Embryonic facial prominence (tissue), 1 donor: ENCODE measurements around the gene RBCK1.
"Not testable (repeated sequence)": the region's sequence is repeated elsewhere in the genome, so short reads cannot be mapped to it uniquely, and the experiment has no call there.

Source experiments
- DNase-seq: peaks from one replicate; pipeline ENCODE4 v3.0.0-alpha.2; 2016; ENCODE audit errors: extremely low spot score

Gene RBCK1

DNA sequence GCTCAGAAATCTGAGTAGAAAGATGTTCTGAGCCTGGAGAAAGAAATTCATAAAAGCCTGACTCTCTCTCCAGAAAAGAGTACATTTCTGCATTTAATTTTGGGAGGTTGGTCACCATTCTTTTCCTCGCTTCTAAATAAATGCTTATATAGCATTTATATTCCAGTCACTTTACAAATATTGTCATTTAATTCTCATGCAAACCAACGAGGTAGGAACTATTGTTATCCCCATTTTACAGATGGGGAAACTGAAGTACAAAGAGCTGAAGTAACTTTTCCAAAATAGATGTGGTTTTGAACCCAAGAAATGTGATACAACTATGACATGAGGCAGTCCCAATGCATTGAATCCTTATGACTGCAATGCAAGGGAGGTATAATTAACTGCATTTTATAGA is 32.0 kb upstream of the RBCK1 start:
- no peak for DNase-seq

DNA sequence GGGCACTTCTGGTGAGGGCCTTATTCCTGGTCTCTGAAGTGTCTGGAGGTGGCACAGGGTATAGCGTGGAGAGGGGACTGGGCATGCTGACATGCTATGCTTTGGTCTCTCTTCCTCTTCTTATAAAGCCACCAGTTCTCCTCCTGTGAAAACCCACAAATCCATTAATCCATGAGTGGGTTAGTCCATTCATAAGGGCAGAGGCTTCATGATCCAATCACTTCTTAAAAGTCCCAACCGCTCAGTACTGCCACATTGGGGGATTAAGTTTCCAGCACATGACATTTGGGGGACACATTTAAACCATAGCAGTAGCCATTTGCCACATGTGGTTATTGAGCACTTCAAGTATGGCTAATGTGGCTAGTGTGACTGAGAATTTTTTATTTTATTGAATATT is 31.3 kb upstream of the RBCK1 start:
- DNase-seq: no peak

DNA sequence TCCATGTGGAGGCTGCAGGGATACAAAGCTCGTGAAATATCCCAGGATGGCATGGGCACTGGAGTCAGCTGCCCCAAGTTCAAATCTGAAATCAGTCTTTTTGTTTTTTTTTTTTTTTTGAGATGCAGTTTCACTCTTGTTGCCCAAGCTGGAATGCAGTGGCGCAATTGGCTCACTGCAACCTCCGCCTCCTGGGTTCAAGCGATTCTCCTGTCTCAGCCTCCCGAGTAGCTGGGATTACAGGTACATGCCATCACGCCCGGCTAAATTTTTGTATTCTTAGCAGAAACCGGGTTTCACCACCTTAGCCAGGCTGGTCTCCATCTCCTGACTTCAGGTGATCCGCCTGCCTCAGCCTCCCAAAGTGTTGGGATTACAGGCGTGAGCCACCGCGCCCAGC is 30.5 kb upstream of the RBCK1 start:
- DNase-seq: not testable (repeated sequence)

DNA sequence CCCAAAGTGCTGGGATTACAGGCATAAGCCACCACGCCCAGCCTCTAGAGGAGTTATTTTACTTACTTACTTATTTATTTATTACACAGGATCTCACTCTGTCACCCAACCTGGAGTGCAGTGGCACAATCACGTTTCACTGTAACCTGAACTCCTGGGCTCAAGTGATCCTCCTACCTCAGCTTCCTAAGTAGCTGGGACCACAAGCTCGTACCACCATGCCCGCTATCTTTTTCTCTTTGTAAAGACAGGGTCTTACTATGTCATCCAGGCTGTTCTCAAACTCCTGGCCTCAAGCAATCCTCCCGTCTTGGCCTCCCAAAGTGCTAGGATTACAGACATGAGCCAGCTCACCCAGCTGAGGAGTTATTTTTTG is 29.1 kb upstream of the RBCK1 start:
- DNase-seq: no peak

- DNase-seq: no peak
Measured at GRCh38 chr20:380763-381580, 27.1 kb upstream of the RBCK1 start.

DNA sequence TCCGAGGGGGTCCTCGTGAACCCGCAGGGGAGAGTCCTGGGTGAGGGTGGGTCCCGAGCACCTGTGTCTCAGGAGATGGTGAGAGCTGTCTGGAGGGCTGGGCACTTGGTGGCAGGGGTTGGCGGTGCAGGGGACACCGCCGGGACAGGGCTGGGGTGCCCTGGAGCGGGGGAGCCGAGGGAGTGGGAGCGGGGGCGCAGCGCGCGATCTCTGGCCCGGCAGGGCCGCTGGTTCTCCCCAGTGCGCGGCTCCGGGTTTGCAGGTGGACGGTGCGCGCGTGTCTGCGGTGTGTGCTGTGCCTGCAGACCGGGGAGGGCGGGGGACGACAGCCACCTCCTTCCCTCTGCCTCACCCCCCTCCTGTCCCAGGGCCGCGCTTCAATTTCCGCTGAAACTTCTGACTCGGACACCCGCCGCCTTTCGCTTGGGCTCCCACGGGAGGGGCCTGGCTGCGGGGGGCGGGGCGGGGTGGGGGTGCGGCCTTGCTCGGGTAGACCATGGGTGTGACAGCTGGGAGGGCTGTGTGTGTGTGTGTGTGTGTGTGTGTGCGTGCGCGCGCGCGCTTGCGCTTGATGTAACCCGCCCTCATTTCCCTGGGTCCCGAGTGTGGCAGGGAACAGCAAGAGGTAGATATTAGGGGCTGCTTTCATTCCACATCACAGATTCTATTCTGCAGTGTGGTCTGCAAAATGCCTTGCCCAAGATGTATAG is 26.4 kb upstream of the RBCK1 start:
- DNase-seq: no peak

DNA sequence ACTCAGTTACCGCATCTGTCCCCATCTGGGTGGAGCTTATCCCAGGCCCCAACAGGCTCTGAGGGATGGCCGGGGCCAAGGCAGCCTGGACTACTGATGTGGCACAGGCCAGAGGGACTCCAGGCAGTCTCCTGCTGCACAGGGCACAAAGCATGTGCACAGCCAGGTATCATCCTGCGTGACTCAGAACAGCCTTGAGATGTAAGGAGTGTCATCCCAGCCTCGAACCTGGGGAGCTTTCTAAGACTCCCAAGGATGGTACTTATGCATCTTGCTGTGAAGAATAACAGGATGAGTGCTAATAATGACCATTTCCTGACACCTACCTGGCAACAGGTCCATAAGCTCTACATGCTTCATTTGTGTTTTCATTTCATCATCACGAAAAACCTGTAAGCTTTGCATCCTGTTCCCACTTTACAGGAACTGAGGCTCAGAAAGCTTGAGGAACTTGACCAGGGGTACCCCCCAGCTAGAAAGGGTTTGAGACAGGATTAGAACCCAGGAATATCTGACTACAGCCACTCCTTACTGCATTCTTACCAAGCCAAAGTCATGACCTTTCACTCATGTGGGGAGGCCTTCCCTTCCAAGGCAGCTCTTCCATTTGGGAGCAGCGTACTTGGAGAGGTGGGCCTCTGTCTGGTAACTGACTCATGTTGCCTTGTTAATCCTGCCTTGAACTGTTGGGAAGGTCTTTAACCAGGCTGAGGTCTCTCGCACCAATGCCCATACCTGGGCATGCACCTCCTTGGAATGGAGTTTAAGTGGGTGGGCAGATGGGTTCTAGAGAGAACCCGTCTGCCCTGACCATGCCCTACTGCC is 25.6 kb upstream of the RBCK1 start:
- DNase-seq: no peak

DNA sequence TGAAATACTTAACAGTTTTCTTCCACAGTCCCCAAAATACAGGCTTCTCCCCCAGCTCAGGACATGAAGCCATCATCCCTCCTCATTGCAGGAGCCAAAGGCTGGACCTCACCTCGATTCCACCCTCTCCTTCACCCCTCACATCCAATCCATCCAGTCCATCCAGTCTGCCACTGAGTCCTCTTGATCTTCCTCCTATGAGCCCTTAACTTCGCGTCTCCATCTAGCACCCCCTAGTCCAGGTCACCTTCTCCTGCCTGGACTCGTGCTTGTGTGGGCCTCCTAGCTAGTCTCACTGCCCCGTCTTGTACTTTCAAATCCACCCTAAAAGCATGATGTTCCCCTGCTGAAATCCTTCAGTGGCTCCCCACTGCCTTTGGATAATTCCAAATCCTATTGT is 24.2 kb upstream of the RBCK1 start:
- DNase-seq: no peak

GRCh38 chr20:384723-385122 is 23.4 kb upstream of the RBCK1 start:
- DNase-seq: no peak

GRCh38 chr20:385448-385847 is 22.7 kb upstream of the RBCK1 start:
- no peak for DNase-seq

- not testable (repeated sequence) for DNase-seq
Measured at GRCh38 chr20:386634-387033, 21.5 kb upstream of the RBCK1 start.

DNA sequence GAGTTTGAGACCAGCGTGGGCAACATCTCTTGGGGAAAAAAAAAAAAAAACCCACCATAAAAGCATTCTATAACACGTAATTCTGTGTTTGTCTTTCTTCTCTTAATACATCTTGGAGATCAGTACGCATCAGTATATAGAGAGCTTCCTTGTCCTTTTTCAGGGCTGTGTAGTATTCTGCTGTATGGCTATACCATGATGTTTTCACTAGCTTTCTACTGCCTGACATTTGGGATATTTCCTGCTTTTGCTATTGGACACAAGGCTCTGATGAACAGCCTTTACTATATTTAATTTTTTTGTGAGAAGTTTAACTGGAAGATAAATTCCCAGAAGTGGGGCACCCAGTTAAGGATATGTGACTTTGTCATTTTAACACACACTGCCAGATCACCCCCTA is 20.6 kb upstream of the RBCK1 start:
- DNase-seq: no peak

DNA sequence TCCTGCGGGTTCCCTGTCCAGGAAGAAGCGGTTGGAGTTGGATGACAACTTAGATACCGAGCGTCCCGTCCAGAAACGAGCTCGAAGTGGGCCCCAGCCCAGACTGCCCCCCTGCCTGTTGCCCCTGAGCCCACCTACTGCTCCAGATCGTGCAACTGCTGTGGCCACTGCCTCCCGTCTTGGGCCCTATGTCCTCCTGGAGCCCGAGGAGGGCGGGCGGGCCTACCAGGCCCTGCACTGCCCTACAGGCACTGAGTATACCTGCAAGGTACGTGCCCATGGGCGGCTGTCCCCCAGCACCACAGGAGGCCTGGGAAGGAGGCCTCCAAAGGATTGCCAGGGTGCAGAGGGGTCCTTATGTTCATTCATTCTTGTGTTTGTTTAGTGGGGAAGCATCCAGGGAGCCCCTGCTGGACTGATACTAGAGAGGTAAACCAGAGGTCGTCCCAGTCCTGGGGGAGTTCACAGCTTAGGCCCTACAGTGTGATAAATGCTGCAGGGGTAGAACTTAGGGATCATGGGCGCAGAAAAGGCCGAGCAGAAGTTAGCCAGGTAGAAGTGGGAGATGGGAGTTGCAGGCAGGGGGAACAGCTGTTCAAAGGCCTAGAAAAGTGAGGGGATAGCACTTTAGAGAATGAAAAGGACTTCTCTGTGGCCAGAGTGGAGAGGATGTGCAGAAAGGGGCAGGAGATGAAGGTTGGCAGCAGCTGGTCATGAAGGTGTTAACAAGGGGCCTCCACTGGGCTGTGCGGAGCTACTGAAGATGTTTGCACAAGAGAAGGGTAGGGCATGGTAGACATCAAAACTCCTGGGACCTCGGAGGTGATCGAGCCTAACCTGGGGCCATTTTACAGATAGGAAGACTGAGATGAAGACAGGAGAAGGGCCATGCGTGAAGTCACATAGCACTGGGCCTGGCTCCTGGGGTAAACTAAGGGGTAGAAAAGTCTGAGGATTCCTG is 19.8 kb upstream of the RBCK1 start:
- DNase-seq: no peak

DNA sequence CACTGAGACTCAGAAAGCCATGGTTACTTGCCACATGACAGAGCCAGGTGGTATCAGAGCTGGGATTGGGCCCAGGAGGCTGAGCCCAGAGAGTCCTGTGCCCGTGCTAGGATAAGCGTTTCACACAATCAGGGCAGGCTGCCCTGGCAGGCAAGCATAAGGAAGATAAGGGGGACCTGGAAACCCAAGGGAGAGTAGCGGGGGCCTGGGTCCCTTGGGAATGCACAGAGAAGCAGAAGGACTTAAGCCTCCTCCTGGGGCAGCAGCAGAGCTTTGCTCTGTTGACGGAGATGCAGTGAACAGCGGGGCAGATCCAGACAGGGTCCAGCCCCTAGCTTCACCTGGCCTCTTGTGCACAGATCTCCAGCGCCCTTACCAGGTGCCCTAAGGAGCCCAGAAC is 18.9 kb upstream of the RBCK1 start:
- DNase-seq: no peak

DNA sequence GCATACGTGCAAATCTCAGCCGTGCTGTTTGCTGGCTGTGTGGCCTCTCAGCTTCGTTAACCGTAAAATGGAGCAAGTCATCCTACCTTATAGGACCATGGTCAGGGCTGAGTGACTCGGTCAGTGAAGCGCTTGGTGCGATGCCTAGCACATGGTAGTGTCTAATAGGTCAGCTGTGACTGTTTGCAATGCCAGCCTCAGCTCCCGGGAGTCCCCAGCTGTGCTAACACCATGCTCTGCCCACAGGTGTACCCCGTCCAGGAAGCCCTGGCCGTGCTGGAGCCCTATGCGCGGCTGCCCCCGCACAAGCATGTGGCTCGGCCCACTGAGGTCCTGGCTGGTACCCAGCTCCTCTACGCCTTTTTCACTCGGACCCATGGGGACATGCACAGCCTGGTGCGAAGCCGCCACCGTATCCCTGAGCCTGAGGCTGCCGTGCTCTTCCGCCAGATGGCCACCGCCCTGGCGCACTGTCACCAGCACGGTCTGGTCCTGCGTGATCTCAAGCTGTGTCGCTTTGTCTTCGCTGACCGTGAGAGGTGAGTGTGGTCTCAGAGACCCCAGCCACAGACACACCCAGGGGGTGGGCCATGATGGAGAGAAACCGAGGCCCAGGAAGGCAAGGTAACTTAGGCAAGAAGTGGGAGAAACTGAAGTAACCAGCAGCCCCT is 16.9 kb upstream of the RBCK1 start:
- DNase-seq: no peak

- not testable (repeated sequence) for DNase-seq
Measured at GRCh38 chr20:393296-393695, 14.8 kb upstream of the RBCK1 start.

DNA sequence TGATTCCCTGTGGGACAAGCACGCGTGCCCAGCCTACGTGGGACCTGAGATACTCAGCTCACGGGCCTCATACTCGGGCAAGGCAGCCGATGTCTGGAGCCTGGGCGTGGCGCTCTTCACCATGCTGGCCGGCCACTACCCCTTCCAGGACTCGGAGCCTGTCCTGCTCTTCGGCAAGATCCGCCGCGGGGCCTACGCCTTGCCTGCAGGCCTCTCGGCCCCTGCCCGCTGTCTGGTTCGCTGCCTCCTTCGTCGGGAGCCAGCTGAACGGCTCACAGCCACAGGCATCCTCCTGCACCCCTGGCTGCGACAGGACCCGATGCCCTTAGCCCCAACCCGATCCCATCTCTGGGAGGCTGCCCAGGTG is 11.9 kb upstream of the RBCK1 start:
- no peak for DNase-seq

- no peak for DNase-seq
Measured at GRCh38 chr20:396619-397431, 11.3 kb upstream of the RBCK1 start.

GRCh38 chr20:397432-398237 is 10.5 kb upstream of the RBCK1 start:
- no peak for DNase-seq
